Measurements from ENCODE around the gene PLXNA2.

PLXNA2 gene

GRCh38 chr1:208185801-208186231 is 58.4 kb downstream of the PLXNA2 start:
- no peak overlapping the region for H3K4me3 ChIP-seq (ENCODE audit: low read depth, low read length)
- TF ChIP-seq CTCF (IDR thresholded peaks at IDR 0.05; ENCODE audit: low read depth, low read length), result no peak

- TF ChIP-seq CTCF (IDR thresholded peaks at IDR 0.05; ENCODE audit: low read depth, low read length), result no peak
- no peak overlapping the region for H3K4me3 ChIP-seq (ENCODE audit: low read depth, low read length)
Observed at GRCh38 chr1:208184966-208185654, 59.1 kb downstream of the PLXNA2 start.

GRCh38 chr1:208183977-208184911 is 59.9 kb downstream of the PLXNA2 start:
- H3K4me3 ChIP-seq (ENCODE audit: low read depth, low read length), result no peak overlapping the region
- TF ChIP-seq CTCF (IDR thresholded peaks at IDR 0.05; ENCODE audit: low read depth, low read length), result no peak

DNA sequence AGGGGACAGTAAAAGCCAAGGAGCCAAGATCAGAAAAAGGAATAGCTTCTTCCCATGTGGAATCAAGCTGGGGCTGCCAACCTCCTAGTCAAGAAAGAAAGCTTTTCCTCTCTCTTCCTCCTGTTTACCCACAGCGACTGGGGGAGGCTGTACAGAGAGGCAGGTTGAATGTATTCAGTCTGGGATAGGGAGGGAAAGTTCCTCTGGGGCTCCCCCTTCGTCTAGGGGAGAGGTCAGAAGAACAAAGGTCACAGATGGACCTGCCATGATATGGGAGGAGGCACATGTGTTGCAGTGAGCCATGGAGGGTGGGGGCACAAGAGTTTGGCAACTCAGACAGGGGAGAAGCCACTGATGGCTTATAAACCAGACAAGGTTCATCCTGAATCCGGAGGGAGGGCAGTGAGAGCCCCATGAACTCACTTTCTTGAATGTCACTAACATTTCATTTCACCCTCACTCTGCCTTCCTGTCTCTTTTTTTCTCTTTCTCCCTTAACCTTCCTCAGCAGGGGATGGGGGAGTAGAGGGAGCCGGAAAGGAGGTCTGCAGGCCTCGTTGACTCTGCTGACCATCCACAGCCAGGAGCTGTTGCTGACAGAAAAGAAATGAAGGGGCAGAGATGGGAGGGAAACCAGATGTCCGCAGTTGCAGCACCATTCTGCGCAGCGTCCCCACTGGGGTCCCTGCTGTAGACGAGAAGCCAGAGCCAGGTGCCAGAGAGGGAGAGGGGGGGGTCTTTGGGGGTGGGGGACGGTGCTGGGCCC is 61.1 kb downstream of the PLXNA2 start:
- TF ChIP-seq CTCF (IDR thresholded peaks at IDR 0.05; ENCODE audit: low read depth, low read length), result no peak
- H3K4me3 ChIP-seq (ENCODE audit: low read depth, low read length), result no peak overlapping the region

- no peak overlapping the region for H3K4me3 ChIP-seq (ENCODE audit: low read depth, low read length)
- TF ChIP-seq CTCF (IDR thresholded peaks at IDR 0.05; ENCODE audit: low read depth, low read length), result no peak
Observed at GRCh38 chr1:208181364-208181763, 62.8 kb downstream of the PLXNA2 start.

GRCh38 chr1:208180421-208180820 is 63.8 kb downstream of the PLXNA2 start:
- H3K4me3 ChIP-seq (ENCODE audit: low read depth, low read length), result no peak overlapping the region
- TF ChIP-seq CTCF (IDR thresholded peaks at IDR 0.05; ENCODE audit: low read depth, low read length), result no peak

All from WI38 (cell line).